Body of pancreas (tissue), 4 donors: Measurements from ENCODE around the gene C17orf58.
A peak's percentile ranks its signal among the peaks of the same experiment; 100 is the strongest.

ENCODE experiments used
- CTCF ChIP-seq, 7 experiments: fragments of 450-650 bp in 4 of 7; fragments of 200-600 bp in 3 of 7; sonication (generic) in 3 of 7; IDR thresholded peaks; one replicate each; pipeline ENCODE4 v1.5.1; 2016 to 2019; ENCODE audit warnings: antibody characterized with exemption in 7 of 7
- POLR2A ChIP-seq, 3 donors: fragments of 450-650 bp; IDR thresholded peaks; one replicate each; pipeline ENCODE4 v1.6.1; 2016; ENCODE audit warnings: antibody characterized with exemption in 3 of 3, mild to moderate bottlenecking in 2 of 3

DNA sequence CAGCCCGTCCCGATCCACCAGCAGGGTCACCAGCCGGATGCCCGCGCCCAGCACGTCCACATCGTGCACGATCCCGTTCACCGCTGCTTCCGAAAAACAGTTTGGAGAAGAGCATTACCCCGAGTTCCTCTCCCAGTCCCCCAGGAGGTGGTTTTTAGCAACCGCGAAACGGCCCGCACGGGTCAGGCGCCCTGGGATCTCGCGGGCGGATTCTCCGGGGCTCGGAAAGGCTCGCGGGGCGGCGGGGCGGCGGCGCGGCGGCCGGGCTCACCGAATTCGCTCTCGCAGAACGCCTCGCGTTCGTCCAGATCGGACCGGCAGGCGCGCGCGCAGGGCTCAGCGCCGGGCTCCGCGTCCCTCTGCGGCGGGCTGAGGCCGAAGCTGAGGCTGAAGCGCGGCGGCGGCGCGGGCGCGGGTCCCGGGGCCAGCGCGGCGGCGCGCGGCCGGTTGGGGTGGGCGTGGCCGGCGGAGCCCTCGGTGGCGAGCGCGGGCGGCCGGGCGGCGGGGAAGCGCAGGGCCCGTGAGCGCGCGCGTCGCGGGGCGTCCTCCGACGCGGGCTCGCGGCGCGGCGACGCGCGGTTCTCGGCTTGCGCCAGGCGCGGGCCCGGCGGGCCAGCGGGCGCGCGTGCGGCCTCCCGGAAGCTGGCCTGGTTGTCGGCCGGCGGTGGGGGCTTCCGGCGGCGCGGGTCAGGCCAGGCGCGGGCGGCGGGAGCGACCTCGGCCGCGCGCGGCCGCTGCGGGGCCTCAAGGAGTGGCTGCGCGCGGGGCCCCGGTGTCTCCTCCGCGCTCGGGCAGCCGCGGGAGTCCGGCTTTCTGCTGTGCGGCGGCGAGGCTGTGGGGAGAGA, 2.9 kb downstream of the C17orf58 start:
- TF ChIP-seq CTCF (IDR thresholded peaks at IDR 0.05) = peak in 4 of 7 experiments; percentile 1 to 35 (median 20)
- TF ChIP-seq POLR2A (IDR thresholded peaks at IDR 0.05) = peak; percentile 40 to 75 (median 67)
